SK-N-SH treated with all-trans-retinoic acid at 6 μM for 48 hours (cell line): ENCODE data around the gene ETV6.

Experiments used
- ATAC-seq: fragments of 200-7000 bp; cut with Tn5 transposase; 3 replicates; pipeline ENCODE4 v1.9.1; 2020; ENCODE audit warnings: mild to moderate bottlenecking, moderate library complexity
- BACH2 ChIP-seq: fragments of 250-450 bp; sonication (Bioruptor Pico); IDR thresholded peaks from 2 replicates; pipeline ENCODE4 v1.9.0; 2021; ENCODE audit warnings: mild to moderate bottlenecking, borderline replicate concordance
- GLIS3 ChIP-seq: fragments of 250-450 bp; sonication (Bioruptor Pico); IDR thresholded peaks from 2 replicates; pipeline ENCODE4 v1.5.0; 2020; ENCODE audit warnings: mild to moderate bottlenecking, moderate library complexity
- ISL1 ChIP-seq: fragments of 250-450 bp; sonication (Bioruptor Pico); IDR thresholded peaks from 2 replicates; pipeline ENCODE4 v2.1.2; 2022; ENCODE audit warnings: mild to moderate bottlenecking, moderate library complexity
- OSR1 ChIP-seq: fragments of 250-450 bp; sonication (Bioruptor Pico); IDR thresholded peaks from 2 replicates; pipeline ENCODE4 v1.8.0; 2022; ENCODE audit warnings: moderate library complexity, mild to moderate bottlenecking, inconsistent platforms
- SNAI2 ChIP-seq: fragments of 250-450 bp; sonication (Bioruptor Pico); IDR thresholded peaks from 2 replicates; pipeline ENCODE4 v1.5.0; 2020; ENCODE audit warnings: mild to moderate bottlenecking, moderate library complexity
- TCF4 ChIP-seq: fragments of 250-450 bp; sonication (Bioruptor Pico); IDR thresholded peaks from 2 replicates; pipeline ENCODE4 v1.8.0; 2021; ENCODE audit warnings: mild to moderate bottlenecking, moderate library complexity, borderline replicate concordance
- ZC3H10 ChIP-seq: fragments of 250-450 bp; sonication (Bioruptor Pico); IDR thresholded peaks from 2 replicates; pipeline ENCODE4 v1.5.1; 2021; ENCODE audit warnings: mild to moderate bottlenecking, moderate library complexity
- ZFP30 ChIP-seq: fragments of 450-650 bp; formaldehyde crosslinking; IDR thresholded peaks from 2 replicates; pipeline ENCODE4 v1.5.0; 2022; ENCODE audit warnings: mild to moderate bottlenecking, moderate library complexity
- ZNF565 ChIP-seq: fragments of 450-650 bp; formaldehyde crosslinking; conservative IDR thresholded peaks from 2 replicates; pipeline ENCODE4 v1.5.0; 2020; ENCODE audit warnings: low read depth, mild to moderate bottlenecking, moderate library complexity
- ZNF8 ChIP-seq: fragments of 450-650 bp; formaldehyde crosslinking; IDR thresholded peaks from 2 replicates; pipeline ENCODE4 v1.5.0; 2020; ENCODE audit warnings: mild to moderate bottlenecking, moderate library complexity
- TF ChIP-seq, protein P1 (sequence below): fragments of 250-450 bp; sonication (Bioruptor Pico); IDR thresholded peaks from 2 replicates; pipeline ENCODE4 v1.5.0; 2020; ENCODE audit warnings: mild to moderate bottlenecking, moderate library complexity
- TF ChIP-seq, protein P2 (sequence below): fragments of 250-450 bp; sonication (Bioruptor Pico); IDR thresholded peaks from 2 replicates; pipeline ENCODE4 v1.8.0; 2021; ENCODE audit warnings: low read depth, mild to moderate bottlenecking, moderate library complexity, borderline replicate concordance

ETV6 gene

GRCh38 chr12:11759899-11760298 is 110.4 kb downstream of the ETV6 start:
- TF ChIP-seq ZFP30 (CRISPR knock-in tag) (no peak), TCF4 (CRISPR knock-in tag) (no peak), OSR1 (no peak), ZNF8 (no peak), GLIS3 (CRISPR knock-in tag) (no peak), ZNF565 (no peak)
- TF ChIP-seq, protein P1, sequence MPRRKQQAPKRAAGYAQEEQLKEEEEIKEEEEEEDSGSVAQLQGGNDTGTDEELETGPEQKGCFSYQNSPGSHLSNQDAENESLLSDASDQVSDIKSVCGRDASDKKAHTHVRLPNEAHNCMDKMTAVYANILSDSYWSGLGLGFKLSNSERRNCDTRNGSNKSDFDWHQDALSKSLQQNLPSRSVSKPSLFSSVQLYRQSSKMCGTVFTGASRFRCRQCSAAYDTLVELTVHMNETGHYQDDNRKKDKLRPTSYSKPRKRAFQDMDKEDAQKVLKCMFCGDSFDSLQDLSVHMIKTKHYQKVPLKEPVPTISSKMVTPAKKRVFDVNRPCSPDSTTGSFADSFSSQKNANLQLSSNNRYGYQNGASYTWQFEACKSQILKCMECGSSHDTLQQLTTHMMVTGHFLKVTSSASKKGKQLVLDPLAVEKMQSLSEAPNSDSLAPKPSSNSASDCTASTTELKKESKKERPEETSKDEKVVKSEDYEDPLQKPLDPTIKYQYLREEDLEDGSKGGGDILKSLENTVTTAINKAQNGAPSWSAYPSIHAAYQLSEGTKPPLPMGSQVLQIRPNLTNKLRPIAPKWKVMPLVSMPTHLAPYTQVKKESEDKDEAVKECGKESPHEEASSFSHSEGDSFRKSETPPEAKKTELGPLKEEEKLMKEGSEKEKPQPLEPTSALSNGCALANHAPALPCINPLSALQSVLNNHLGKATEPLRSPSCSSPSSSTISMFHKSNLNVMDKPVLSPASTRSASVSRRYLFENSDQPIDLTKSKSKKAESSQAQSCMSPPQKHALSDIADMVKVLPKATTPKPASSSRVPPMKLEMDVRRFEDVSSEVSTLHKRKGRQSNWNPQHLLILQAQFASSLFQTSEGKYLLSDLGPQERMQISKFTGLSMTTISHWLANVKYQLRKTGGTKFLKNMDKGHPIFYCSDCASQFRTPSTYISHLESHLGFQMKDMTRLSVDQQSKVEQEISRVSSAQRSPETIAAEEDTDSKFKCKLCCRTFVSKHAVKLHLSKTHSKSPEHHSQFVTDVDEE (CRISPR knock-in tag), result no peak
- ATAC-seq, result no peak

DNA sequence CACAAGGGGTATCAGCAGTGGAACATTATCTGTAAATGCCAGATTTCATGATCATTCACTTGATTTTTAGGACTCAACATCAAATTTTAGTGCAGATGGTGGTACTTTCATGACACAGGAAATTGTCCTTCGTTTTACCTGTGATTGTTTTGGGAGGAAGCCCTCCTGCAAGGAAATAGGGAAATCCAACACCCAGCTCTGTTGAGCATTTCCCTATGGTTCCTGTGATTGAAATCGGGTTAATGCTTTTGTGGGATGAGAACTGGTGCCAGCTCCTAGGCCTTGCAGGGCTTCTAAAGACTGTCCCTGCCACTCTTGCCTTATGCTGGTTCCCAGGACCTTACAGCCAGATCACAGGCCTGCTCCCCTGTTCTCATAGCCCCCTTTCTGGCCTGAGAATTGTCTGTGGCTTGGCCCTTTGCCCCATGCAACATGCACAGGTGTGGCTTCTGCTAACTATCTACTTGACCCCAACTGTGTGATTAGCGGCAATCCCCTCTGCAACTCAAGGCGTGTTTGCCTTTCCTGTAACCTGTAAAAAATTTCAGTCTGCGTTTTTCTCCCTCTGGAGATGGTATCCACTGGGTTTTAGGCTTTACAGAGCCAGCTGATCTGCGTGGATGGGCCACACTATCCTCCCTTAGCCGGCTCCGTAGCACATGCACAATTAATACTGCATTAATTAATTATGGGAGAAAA is 112.5 kb downstream of the ETV6 start:
- no peak for ATAC-seq
- TF ChIP-seq ISL1 (CRISPR knock-in tag), result no peak
- TF ChIP-seq BACH2 (CRISPR knock-in tag), result no peak
- TF ChIP-seq, protein P2, sequence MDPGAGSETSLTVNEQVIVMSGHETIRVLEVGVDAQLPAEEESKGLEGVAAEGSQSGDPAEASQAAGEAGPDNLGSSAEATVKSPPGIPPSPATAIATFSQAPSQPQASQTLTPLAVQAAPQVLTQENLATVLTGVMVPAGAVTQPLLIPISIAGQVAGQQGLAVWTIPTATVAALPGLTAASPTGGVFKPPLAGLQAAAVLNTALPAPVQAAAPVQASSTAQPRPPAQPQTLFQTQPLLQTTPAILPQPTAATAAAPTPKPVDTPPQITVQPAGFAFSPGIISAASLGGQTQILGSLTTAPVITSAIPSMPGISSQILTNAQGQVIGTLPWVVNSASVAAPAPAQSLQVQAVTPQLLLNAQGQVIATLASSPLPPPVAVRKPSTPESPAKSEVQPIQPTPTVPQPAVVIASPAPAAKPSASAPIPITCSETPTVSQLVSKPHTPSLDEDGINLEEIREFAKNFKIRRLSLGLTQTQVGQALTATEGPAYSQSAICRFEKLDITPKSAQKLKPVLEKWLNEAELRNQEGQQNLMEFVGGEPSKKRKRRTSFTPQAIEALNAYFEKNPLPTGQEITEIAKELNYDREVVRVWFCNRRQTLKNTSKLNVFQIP, result no peak
- TF ChIP-seq, protein P1 (CRISPR knock-in tag), result no peak
- TF ChIP-seq ZC3H10 (CRISPR knock-in tag), result no peak
- no peak for TF ChIP-seq ZFP30 (CRISPR knock-in tag)

DNA sequence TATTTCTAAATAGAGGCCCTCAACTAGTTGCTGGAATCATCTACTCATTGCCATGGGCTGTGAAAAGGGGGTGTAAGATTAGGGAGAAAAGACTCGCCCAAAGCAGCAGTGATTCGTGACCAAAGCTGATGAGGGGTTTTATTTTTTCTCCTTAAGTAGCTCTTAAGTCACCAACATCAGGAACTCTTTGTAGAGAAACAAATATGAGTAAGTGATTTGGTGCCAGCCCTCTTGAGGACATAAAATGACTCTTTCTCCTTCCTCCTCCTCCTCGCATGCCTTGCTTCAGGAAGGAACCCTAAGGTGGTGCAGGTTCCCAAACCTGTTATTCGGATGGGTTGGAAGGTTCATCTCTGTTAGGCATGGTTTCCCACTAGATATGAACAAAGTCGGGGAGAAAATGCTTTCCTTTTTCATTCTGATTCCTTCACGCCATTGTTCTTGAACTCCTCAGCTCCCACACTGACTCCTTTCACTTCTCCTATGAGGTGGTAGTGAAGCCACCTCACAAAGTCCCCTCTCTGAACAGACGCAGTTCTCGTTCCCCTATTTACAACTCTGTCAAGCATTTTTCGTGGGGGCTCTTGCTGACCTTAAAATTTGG is 113.4 kb downstream of the ETV6 start:
- ATAC-seq, result no peak
- TF ChIP-seq SNAI2 (CRISPR knock-in tag), result no peak
- TF ChIP-seq TCF4 (CRISPR knock-in tag), result no peak
- TF ChIP-seq, protein P2, result no peak
- TF ChIP-seq, protein P1 (CRISPR knock-in tag), result no peak
- no peak for TF ChIP-seq OSR1
- no peak for TF ChIP-seq ISL1 (CRISPR knock-in tag)
